T-helper 1 cell (primary cell): ENCODE results near the gene OR2F2.

Experiments
- DNase-seq, 5 donors: peaks; one replicate each; pipeline ENCODE4 v3.0.0-alpha.2; 2012 to 2020

The OR2F2 gene

DNA sequence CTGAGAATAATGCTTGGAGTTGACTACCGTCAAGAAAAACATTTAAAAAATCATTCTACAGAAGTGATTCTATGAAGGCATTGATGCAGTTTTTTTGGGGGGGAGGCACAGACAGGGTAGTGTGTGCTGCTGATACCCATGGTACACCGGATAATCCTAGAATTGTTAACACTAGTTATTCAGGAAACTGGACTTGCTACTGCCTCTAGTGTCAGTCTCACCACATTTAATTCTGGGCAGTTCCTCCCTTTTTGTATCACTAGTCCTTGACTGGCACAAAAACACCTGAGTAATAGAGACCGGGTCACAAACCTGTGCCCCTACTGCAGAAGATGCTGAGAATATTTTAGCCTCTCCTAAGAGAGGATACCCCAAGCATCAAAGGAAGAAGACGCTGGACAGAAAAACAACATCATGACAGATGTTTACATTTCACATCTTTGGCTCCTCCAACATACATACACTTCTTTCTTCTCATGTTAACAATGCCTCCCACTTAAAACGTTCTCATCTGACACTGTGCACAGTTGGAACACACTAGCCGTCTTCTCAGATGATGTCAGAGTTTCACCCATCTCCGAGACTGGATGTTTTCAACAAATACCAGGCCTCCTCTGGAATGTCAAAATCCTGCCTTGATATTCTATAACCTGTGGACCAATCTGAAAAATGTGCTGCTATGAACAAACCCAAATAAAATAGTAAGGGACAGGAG is 19.9 kb upstream of the OR2F2 start:
- DNase-seq: no peak

DNA sequence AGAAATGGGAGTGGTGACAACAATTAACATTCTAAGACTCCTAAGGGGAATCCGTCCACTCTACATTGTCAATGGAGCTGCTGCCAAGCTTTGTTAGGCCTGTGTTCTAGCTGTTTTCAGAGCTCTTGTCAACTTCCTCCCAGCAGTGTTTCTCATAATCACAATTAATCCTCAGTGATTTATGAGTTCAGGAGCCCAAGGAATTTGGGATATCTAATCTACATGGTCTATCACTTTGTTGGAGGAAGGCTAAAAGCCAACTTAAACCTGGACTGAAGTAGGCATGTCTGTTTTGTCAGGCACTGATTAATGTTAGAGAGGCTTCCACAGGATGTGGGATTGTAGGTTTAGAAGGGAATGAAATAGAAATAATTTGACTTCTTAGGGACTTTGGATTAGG is 10.2 kb upstream of the OR2F2 start:
- DNase-seq: no peak

DNA sequence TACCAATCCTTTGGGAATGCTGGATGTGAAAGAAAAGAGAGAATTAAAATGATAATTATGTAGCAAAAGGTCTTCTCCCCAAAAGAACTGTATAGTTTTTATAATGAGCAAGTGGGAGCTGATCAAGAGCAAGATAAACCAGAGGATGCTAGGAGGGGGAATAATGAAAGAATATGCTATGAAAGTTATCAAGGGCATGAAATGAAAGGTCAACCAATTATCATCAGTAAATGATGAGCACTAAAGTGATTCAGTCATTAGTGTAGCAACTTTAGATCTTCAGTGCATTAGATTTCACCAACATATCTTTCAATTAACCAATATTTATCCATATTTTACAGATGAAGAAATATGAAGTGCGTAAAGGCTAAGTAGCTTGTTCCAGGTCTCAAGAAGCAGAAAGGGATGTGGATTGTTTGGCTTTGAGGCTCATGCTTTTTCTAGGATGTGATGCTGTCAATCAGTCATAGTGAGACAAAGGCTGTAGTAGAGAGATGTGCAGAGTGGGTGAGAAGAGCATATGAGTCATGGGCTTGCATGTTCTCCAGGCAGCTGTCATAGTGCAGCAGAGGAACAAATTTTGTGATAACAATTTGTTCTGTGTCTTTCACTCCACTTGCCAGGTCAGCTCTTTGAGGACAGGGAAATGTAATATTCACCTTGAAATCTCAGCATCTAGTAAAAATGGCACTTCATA is 5.7 kb upstream of the OR2F2 start:
- peak in 1 of 5 donors; percentile 72 for DNase-seq

DNA sequence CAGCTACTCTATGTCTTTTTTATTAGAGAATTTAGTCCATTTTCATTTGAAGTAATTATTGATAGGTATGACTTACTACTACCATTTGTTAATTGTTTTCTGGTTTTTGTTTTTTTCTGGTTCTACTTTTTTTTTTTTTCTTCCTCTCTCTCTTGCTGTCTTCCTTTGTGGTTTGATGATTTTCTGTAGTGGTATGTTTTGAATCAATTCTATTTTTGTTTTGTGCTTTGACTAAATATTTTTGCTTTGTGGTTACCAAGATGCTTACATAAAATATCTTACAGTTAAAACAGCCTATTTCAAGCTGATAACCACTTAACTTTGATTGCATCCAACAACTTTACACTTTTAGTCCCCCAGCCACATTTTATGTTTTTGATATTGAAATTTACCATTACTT is 3.3 kb upstream of the OR2F2 start:
- peak in 1 of 5 donors; percentile 30 for DNase-seq

DNA sequence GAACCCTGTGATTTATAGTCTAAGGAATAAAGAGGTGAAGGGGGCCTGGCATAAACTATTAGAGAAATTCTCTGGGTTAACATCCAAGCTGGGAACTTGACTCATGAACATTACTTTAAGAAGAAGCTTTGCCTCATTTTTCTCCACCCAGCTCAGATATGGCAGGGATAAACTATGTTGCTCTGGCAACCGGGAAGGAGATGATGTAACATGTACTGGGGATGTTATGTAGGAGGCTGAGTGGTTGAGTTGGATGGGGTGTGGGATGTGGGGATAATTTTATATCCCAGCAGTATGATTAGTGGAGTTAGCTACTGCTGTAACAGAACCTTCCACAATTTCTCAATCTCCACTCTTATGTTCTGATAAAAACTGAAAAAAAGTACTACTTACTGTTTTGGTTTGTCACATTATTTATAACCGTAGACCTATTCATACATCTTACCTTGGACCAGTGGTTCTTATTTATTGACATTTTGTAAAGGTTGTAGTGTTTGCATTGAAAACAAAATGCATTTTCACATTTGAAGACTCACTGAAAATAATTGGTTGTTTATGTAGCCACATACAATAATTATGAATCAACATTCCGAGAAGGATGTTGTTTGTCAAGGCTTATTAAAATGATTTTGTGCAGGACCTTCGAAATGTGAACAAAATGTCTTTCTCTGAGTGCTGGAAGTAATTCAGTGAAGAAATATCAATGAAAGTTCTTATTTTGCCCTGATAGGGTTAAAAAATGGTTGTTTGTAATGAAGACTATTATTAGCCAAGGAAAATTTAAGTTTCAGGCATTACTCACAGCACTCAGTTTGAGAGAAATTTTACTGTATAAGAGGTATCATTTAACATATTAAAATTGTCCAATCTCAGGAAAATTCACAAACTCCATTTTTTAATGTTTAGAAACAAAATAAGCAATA is 1.3 kb downstream of the OR2F2 start:
- DNase-seq: no peak

DNA sequence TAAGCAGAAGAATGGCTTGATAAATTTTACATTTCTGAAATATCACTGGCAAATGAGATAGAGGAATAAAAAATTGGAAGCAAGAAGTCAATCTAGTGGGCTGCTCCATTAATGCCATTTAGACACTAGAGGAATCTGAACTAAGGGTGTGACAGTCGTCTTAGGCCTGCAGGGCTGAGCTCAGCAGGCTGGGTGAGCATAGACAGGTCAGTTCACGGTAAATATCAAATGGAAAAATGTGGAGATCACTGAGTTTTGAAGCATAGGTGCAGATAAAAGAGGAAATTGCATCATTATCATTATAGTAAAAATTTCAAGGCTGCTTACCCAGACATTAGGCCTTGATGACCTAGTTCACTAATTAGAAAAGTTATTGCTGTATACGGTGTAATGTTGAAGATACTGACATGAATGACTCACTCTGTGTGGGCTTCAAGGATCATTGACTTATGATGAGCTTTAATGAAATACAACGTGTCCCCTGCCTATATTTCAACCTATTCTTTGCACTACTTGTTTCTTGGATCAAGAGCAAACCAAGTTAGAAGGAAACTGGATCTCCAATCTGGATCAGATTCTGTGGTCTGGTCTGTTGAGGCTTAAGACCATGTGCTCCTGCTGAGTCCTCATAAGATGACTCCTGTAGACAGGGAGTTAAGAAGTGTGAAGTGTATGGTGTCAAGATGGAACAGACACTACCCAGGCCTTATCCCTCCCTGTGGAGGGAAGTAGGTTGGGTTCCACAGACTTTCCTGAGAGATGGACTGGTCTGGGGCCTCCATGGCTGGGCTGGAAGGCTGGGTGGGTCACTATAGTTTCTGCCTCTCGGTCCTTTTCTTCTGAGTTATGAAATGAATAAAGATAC is 3.6 kb downstream of the OR2F2 start:
- no peak for DNase-seq

DNA sequence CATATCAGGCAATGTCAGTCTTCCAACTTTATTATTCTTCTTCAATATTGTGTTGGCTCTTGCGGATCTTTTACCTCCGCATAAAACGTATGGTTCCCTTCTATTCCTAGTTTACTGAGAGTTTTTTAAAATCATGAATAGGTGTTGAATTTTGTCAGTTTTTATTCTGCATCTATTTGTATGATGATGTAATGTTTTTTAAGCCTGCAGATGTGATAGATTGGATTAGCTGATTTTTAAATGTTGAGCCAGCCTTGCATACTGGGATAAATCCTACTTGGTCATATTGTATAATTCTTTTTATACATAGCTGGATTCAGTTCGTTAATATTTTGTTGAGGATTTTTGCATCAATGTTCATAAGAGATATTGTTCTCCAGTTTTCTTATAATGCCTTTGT is 10.4 kb downstream of the OR2F2 start:
- no peak for DNase-seq

DNA sequence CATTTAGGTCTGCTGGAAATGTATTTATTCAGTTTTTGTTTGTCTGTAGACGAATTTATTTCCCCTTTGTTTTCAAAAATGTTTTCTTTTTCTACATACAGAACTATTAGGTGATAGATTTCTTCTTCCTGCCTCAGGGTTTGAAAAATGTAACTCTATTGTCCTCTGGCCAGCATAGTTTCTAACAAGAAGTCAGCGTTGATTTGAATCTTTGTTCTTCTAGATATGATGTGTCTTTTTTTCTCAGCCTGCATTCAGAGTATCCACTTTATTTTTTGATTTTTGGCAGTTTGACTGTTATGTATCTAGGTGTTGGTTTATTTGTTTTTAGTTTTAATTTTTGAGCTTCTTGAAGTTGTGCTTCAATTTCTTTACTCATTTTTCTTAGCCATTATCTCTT is 12.1 kb downstream of the OR2F2 start:
- no peak for DNase-seq

DNA sequence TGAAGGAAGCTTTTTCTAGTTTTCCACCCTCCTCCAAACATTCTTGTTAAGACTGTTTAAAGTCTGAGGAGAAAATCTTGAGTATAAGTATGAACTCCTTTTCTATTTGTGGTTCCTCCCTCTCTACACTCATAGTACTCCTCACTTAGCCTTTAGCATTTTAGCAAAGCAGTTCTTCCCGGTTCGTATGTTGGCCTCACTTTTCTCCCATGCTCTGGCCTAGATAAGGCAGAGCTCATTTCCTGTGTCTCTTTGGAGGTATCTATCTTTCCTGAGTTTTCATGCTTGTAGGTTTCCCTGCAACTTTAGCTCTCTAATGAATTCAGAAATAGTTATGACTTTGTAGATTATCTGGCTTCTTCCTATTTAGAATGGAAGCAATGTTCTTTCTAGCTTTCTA is 13.7 kb downstream of the OR2F2 start:
- DNase-seq: no peak

DNA sequence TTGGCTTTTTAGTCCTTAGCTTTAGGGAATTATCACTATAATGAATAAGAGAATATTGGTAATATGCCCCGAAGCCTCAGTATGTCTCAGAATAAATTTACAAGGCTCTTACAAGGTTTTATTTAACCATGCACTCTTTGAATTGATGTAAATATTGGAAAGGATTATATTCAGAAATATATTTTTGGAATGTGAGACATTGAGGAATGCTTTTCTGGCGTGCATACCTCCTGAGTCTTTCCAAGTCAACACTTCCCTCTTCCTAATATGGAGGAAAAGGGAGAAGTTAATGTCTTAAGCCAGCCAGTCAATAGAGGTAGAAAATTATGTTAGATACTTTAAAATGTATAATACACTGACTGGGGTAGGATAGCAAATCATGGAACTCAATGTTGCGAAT is 18.4 kb downstream of the OR2F2 start:
- DNase-seq: no peak

DNA sequence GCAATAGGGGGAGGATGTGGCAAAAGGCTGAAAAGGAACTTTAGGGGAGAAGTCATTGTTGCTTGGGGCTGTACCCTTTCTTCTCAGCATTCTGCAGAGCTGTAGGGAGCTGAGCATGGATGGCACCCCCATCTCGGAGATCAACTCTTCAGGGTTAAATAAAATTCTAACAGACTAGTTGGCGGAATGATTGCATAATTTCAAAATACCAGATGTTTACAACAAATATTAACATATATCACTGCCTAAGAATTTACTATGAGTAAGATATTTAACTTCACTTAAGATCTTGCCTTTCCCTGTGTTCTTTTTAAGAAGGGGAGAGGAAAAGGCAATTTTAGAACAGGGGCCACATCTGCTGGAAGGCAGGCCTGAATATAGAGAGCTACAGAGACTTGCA is 19.1 kb downstream of the OR2F2 start:
- DNase-seq: no peak

DNA sequence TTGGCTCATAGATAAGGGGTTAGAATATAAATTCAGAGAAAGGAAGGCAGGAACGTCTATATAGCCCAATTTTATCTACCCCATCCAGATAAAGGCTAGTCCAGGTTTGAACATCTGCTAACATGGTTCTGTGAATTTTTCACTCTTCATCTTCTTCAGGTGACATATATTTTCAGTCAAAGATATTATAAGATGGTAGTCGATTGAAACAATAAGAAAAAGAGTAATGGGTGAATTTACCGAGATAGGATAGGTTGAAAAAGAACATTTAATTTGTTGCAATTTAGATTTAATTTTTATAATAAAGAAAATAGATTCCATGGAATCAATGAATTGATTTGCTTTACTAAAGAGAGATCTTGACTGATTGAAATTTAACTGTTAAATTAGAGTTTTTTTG is 19.5 kb downstream of the OR2F2 start, which contains the start of gene OR2F1:
Gene OR2F1, plus strand, starts transcription at position 301 of the 400 bp plus-strand sequence. CDS start 5,127 bp downstream, outside the sequence.
- DNase-seq: no peak

DNA sequence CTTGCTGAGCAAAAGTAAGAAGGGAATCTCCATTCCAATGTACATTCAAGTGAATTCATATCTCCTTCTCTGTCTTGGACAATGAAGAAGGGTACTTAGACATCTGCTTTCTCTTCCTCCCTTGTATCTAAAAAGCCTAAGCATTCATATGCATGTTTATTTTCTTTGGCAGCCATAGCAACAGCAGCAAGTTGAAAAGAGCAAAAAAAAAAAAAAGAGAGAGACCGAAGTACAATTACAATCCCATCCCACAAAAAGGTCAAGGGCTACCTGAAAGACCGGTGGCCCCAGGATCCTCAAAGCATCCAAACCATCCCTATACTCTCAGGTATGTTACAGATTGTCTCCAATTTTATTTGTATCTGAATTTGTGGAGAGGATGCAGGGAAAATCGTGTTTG is 23.7 kb downstream of the OR2F2 start:
- no peak for DNase-seq

DNA sequence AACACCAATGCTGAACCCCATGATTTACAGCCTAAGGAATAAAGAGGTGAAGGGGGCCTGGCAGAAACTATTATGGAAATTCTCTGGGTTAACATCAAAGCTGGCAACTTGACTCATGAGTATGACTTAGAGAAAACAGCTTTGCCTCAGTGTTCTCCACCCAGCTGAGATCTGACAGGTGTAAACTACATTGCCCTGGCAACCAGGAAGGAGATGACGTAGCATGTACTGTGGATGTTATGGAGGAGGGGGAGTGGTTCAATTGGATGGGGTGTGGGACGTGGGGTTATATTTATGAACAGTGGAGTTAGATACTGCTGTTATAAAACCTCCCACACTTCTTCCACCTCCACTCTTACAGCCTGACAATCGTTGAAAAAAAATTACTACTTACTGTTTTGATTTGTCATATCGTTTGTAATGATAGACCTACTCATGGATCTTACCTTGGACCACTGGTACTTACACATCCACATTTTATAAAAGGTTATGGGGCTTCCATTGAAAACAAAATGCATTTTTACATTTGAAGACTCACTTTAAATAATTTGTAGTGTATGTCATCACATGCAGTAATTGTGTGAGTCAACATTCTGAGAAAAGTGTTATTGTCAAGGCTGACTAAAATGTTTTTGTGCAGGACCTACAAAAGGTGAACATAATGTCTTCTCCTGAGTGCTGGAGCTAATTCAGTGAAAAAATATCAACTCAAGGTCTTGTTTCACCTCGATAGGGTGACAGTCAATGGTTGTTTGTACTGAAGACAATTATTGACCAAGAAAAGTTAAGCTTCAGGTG is 26.0 kb downstream of the OR2F2 start:
- no peak for DNase-seq

DNA sequence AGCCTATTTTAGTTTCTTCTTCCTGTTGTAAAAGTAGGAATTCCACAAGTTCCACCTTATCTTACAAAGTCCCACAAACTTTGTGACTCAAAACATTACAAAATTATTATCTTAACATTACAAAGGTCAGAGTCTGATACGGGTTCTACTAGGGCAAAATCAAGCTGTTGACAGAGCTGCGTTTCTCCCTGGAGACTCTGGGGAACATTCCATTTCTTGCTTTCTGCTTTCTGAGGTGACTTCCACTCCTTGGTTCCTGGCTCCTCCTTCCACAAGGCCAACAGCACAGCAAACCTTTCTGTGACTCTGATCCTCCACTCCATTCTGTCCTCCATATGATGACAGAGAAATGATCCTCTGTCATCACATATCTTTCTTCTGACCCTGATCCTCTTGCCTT is 30.2 kb downstream of the OR2F2 start:
- no peak for DNase-seq

DNA sequence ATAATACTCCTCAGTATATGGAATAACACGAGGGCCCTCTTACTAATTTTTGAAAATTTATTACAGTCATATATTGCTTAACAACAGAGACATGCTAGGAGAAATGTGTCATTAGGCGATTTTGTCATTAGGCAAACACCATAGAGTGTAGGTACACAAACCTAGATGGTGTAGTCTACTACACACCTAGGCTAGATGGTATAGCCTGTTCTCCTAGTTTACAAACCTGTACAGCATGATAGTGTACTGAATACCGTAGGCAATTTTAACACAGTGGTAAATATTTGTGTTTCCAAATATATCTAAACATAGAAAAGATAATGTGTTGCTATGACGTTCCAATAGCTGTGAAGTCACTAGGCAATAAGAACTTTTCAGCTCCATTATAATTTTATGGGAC is 32.4 kb downstream of the OR2F2 start:
- DNase-seq: no peak

DNA sequence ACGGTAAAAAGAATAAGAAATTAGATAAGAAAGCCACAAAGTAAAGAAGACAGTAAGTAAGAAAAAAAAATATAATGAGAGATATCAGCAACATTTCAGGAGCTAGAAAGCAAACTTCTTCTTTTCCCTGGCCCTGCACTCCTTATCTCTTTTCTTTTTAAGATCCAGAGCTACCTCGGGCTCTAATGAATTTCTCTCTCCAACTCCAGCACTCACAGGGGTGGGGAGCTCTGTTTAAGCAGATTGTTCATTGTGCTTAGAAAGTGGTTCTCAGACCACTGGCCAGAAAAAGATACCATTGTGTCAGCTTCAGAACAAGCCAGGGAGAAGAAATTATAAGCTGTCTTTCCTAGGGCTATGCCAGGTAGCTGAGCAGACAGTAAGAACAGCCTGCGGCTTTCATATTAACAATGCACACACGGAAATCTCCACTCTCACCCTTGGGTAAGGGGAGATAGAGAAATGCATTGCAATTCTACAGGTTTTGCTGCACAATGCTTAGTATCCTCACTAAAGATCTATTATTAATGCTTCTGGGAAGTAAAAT is 38.9 kb downstream of the OR2F2 start:
- DNase-seq: no peak

DNA sequence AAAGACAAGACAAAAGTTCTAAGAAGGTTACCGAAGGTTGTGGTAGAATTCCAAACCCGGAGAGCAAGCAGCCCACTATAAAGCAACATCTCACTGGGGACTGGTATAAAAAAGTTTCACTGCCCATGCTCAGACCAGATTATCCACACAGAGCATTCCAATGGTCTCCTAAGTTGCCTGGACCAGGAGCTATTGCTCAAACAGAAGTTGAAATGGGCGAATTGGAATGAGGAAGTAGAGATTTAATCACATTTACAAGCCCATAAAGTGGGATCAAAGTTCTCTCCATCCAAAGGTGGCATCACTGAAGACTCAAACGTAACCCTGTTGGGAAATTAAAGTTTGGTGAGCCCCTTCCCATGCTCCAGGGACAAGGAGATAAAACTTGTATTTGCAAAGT is 39.4 kb downstream of the OR2F2 start:
- no peak for DNase-seq

DNA sequence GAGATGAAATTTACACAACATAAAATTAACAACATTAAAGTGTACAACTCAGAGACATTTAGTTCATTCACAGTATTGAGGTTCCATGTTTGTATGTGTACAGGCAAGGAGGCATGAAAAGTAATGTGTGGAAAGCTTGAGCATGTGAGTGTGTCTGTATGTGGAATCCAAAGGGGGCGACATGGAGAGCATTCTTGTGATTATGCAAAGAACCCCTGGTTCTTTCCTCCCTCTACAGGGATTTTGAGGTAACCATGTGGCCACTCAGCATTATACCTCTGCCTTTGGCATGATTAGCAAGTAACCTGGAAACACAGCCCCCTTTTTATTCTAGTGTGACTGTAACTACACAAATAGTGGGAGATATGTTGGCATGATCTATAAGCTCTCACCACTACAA is 40.6 kb downstream of the OR2F2 start:
- DNase-seq: no peak

DNA sequence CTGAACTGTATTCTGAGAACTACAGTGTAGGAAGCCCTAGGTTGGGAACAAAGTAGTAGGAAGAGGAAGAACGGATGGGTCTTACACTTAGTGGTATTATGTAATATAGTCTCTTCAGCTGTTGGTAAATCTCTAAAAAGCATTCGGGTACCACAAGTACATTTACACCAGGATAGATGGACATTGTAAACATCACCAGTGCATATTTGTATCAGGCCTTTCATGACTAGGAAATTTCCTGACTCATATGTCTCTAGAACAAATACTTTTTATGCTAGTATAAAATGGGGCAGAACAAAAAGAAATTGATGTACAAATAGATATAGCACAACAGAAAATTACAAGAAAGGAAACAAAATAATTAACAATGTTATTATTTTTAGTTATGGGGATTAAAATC is 43.6 kb downstream of the OR2F2 start:
- DNase-seq: no peak

DNA sequence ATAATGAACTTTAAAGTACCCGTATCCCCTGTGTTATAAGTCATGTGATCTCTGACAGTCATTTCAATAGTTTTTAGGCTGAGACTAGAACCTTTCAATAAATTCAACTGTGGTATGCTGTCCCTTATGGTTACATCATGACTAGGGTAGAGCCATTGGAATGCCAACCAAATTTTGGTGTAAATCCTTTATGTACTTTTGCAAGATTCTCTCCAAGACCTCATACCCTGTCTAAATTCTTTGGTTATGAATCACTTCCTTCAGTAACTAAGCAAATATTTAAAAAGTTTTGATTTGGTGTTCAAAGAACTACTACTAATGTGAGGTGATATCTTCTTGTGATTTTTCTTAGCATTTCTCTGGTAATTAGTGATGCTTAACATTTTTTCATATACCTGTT is 44.3 kb downstream of the OR2F2 start:
- no peak for DNase-seq
